Gastrocnemius medialis (tissue), 4 donors: ENCODE results near the gene ENDOD1.

Experiments used
- CTCF ChIP-seq, 5 experiments: fragments of 450-650 bp in 3 of 5; fragments of 200-600 bp in 2 of 5; sonication (generic) in 2 of 5; IDR thresholded peaks in 4 of 5; conservative IDR thresholded peaks in 1 of 5; 1 replicate in 4 of 5; 2 replicates in 1 of 5; pipeline ENCODE4 v1.5.1; 2016 to 2019; ENCODE audit warnings: antibody characterized with exemption in 5 of 5, mild to moderate bottlenecking in 3 of 5, moderate library complexity in 3 of 5
- POLR2A ChIP-seq, 2 donors: fragments of 450-650 bp; IDR thresholded peaks; one replicate each; pipeline ENCODE4 v1.6.1; 2017; ENCODE audit warnings: antibody characterized with exemption in 2 of 2, mild to moderate bottlenecking in 2 of 2, moderate library complexity in 2 of 2

- TF ChIP-seq CTCF (IDR thresholded peaks at IDR 0.05 in 4 of 5, conservative IDR thresholded peaks at IDR 0.05 in 1 of 5) (no peak), POLR2A (IDR thresholded peaks at IDR 0.05) (no peak)
Measured at GRCh38 chr11:95170294-95170693, 80.6 kb downstream of the ENDOD1 start.
